ENCODE results near the gene PTPRN2.

Gene PTPRN2

GRCh38 chr7:158252837-158253669 is 334.6 kb downstream of the PTPRN2 start:
- peak; percentile 32 for DNase-seq (ENCODE audit: low spot score)

GRCh38 chr7:158252081-158252836 is 335.4 kb downstream of the PTPRN2 start:
- peak; percentile 48 for DNase-seq (ENCODE audit: low spot score)

- peak; percentile 19 for DNase-seq (ENCODE audit: low spot score)
Measured at GRCh38 chr7:158251061-158251965, 336.3 kb downstream of the PTPRN2 start.

- DNase-seq (ENCODE audit: low spot score), result no peak
Measured at GRCh38 chr7:158249692-158250091, 337.9 kb downstream of the PTPRN2 start.

GRCh38 chr7:158248816-158249215 is 338.8 kb downstream of the PTPRN2 start:
- DNase-seq (ENCODE audit: low spot score), result no peak

GRCh38 chr7:158247758-158248487 is 339.7 kb downstream of the PTPRN2 start:
- DNase-seq (ENCODE audit: low spot score), result peak; percentile 16

GRCh38 chr7:158246960-158247673 is 340.5 kb downstream of the PTPRN2 start:
- DNase-seq (ENCODE audit: low spot score), result peak; percentile 25

GRCh38 chr7:158246272-158246959 is 341.2 kb downstream of the PTPRN2 start:
- DNase-seq (ENCODE audit: low spot score), result no peak

GRCh38 chr7:158245724-158246041 is 341.9 kb downstream of the PTPRN2 start:
- no peak for DNase-seq (ENCODE audit: low spot score)

- no peak for DNase-seq (ENCODE audit: low spot score)
Measured at GRCh38 chr7:158244873-158245723, 342.5 kb downstream of the PTPRN2 start.

- DNase-seq (ENCODE audit: low spot score), result no peak
Measured at GRCh38 chr7:158244430-158244829, 343.2 kb downstream of the PTPRN2 start.

GRCh38 chr7:158241919-158242318 is 345.7 kb downstream of the PTPRN2 start:
- no peak for DNase-seq (ENCODE audit: low spot score)

GRCh38 chr7:158240801-158241200 is 346.8 kb downstream of the PTPRN2 start:
- DNase-seq (ENCODE audit: low spot score), result no peak

- DNase-seq (ENCODE audit: low spot score), result no peak
Measured at GRCh38 chr7:158239290-158239981, 348.2 kb downstream of the PTPRN2 start.

GRCh38 chr7:158238616-158239289 is 348.9 kb downstream of the PTPRN2 start:
- DNase-seq (ENCODE audit: low spot score), result no peak

GRCh38 chr7:158237672-158238335 is 349.8 kb downstream of the PTPRN2 start:
- DNase-seq (ENCODE audit: low spot score), result no peak

- DNase-seq (ENCODE audit: low spot score), result no peak
Measured at GRCh38 chr7:158236400-158236799, 351.2 kb downstream of the PTPRN2 start.

GRCh38 chr7:158235862-158236261 is 351.8 kb downstream of the PTPRN2 start:
- DNase-seq (ENCODE audit: low spot score), result no peak
